Lung (tissue), 12 donors: ENCODE results near the gene SULT1A2. TPM values are rescaled to one million over a fixed set of nuclear protein-coding genes. Genes with fewer than 3 reads are reported as not detected.
A peak's percentile ranks its signal among the peaks of the same experiment; 100 is the strongest.

Experiments
- ATAC-seq: fragments of 200-7000 bp; cut with Tn5 transposase; one replicate; pipeline ENCODE4 v1.9.1; 2020; ENCODE audit warnings: moderate number of reproducible peaks; ENCODE audit not compliant: insufficient read depth, low FRiP score
- DNase-seq, 3 donors: peaks; one replicate each; pipeline ENCODE4 v3.0.0-alpha.2; 2013 to 2017
- H3K27ac ChIP-seq, 2 donors: one replicate each; pipeline ENCODE4 v1.5.1; 2013; ENCODE audit warnings: mild to moderate bottlenecking in 2 of 2, moderate library complexity in 2 of 2, control low read depth in 1 of 2, inconsistent platforms in 1 of 2, low read depth in 1 of 2, low read length in 1 of 2
- H3K27me3 ChIP-seq, 3 donors: one replicate each; pipeline ENCODE4 v1.5.1; 2013; ENCODE audit warnings: low read length in 2 of 3; ENCODE audit not compliant: control insufficient read depth in 3 of 3, insufficient read depth in 3 of 3
- H3K36me3 ChIP-seq, 4 donors: one replicate each; pipeline ENCODE4 v1.5.1; 2013; ENCODE audit warnings: low read length in 4 of 4, mild to moderate bottlenecking in 1 of 4, moderate library complexity in 1 of 4; ENCODE audit not compliant: control insufficient read depth in 4 of 4, insufficient read depth in 4 of 4
- H3K4me1 ChIP-seq, 5 donors: one replicate each; pipeline ENCODE4 v1.5.1; 2013; ENCODE audit warnings: low read length in 5 of 5, mild to moderate bottlenecking in 2 of 5, moderate library complexity in 1 of 5; ENCODE audit not compliant: control insufficient read depth in 5 of 5, insufficient read depth in 5 of 5
- H3K4me3 ChIP-seq: one replicate; pipeline ENCODE4 v1.5.1; 2013; ENCODE audit warnings: mild to moderate bottlenecking, control low read depth, moderate library complexity
- H3K9ac ChIP-seq, 2 donors: one replicate each; pipeline ENCODE4 v1.5.1; 2013; ENCODE audit warnings: low read length in 2 of 2, control low read depth in 1 of 2; ENCODE audit not compliant: insufficient read depth in 1 of 2
- H3K9me3 ChIP-seq, 4 donors: one replicate each; pipeline ENCODE4 v1.5.1; 2013; ENCODE audit warnings: low read length in 3 of 4, mild to moderate bottlenecking in 1 of 4, moderate library complexity in 1 of 4; ENCODE audit not compliant: control insufficient read depth in 4 of 4, insufficient read depth in 3 of 4
- WGBS, 2 donors: extraction: QIAGEN DNeasy Blood & Tissue Kit; methylation state at CpG; one replicate each; pipeline ENCODE4 v1.1.7; 2013; 5-methylcytosine and 5-hydroxymethylcytosine counted together
- polyA plus RNA-seq, 2 donors: library from polyadenylated mRNA; stranded (reverse); fragments of 200-250 nt; gene quantifications; one replicate each; pipeline ENCODE4 v1.2.1, GENCODE V29; 2013
- total RNA-seq, 2 donors: library from RNA; depleted of rRNA in 1 of 2; stranded (reverse); fragments of >200 nt in 1 of 2; gene quantifications; one replicate each; pipeline ENCODE4 v1.2.1, GENCODE V29; 2014 to 2021
- TF ChIP-seq, protein P1 (sequence below): IDR thresholded peaks from 2 replicates; pipeline ENCODE4 v1.5.1; 2012; ENCODE audit warnings: mild to moderate bottlenecking; ENCODE audit errors: control extremely low read depth, extremely low read depth
- donor health status: control.
- donor health status: control.
- donor health status: Bipolar disorder and iron deficiency.
- donor health status: healthy.
- donor health status: DM: yes; HTN: yes; CAD: no.

Gene SULT1A2
- total and polyA plus RNA-seq, 4 donors, result 3.7 to 14.2 (median 6.1) TPM

- DNase-seq (peak; percentile 94 to 97 (median 97)), ATAC-seq (peak; percentile 90)
- H3K4me3 ChIP-seq, result peak within 1 kb of the TSS; percentile 72
- peaks cover 3 to 9% (median 8%) of the 10 kb centered on the region in 4 donors for H3K36me3 ChIP-seq
- 1 to 2% methylated on average over 67 to 88 of the region's 88 CpGs for WGBS, 2 donors
- peak within 1 kb of the TSS; percentile 97 to 100 for H3K27ac ChIP-seq
- peak within 1 kb of the TSS in 1 of 2 donors; percentile 90 for H3K9ac ChIP-seq
- no peaks in the 10 kb centered on the region for H3K27me3 ChIP-seq
- TF ChIP-seq, protein P1, sequence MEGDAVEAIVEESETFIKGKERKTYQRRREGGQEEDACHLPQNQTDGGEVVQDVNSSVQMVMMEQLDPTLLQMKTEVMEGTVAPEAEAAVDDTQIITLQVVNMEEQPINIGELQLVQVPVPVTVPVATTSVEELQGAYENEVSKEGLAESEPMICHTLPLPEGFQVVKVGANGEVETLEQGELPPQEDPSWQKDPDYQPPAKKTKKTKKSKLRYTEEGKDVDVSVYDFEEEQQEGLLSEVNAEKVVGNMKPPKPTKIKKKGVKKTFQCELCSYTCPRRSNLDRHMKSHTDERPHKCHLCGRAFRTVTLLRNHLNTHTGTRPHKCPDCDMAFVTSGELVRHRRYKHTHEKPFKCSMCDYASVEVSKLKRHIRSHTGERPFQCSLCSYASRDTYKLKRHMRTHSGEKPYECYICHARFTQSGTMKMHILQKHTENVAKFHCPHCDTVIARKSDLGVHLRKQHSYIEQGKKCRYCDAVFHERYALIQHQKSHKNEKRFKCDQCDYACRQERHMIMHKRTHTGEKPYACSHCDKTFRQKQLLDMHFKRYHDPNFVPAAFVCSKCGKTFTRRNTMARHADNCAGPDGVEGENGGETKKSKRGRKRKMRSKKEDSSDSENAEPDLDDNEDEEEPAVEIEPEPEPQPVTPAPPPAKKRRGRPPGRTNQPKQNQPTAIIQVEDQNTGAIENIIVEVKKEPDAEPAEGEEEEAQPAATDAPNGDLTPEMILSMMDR, result peak; percentile 1
- H3K9me3 ChIP-seq, result no peaks in the 10 kb centered on the region
- peaks cover 0 to 6% (median 4%) of the 10 kb centered on the region in 5 donors for H3K4me1 ChIP-seq
Observed at GRCh38 chr16:28553776-28554633, 42.8 kb downstream of the SULT1A2 start, which contains the start of gene SGF29. SGF29 (plus strand) TSS chr16:28553920; CDS start chr16:28581070, 27,150 bp downstream.

DNA sequence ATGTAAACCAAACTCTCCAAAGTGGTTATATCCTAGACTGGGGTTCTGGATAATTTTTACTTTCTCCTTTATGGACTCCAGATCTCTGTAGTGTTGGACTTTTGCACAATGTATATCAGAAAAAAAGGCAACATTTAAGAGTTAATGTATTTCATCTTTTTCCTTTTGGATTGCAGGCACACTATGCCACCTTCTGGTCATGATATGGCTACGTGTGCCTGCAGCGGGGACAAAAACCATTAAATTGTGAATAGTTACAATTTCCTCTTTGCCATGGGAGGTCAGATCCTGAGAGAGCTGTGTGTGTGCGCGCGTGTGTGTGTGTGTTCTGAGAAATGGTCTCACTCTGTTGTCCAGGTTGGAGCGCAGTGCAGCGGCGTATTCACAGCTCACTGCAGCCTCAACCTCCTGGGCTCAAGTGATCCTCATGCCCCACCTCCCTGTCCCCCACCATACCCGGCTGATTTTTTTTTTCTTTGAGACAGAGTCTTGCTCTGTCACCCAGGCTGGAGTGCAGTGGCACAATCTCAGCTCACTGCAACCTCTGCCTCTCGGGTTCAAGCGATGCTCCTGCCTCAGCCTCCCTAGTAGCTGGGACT is 47.5 kb downstream of the SULT1A2 start:
- H3K9ac ChIP-seq, result no peak overlapping the region
- ATAC-seq, result no peak

DNA sequence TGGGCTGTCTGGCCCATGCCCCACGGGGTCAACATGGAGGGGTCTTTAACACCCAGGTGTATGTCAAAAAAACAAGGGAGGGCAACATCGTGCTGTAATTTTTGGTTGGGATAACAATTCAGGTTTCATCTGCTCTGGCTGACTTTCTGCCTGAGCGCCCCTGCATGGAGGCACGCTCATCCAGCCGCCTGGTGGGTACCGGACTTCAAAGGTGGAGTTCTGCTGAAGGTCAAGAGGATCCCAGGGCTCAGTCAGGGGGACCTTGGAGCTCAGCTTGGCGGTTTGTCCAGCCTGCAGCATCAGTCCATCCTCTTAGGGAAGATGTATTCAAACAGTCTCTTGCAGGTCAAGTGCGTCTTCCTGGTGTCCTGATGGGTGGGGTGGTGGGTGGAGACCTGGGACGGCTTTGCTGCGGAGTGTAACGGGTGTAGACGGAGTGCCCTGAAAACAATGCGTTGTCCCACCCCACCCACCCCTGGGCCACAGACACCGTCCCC is 48.5 kb downstream of the SULT1A2 start:
- Histone ChIP-seq H3K4me1 (no peaks in the 10 kb centered on the region), H3K9me3 (no peaks in the 10 kb centered on the region), H3K36me3 (no peaks in the 10 kb centered on the region), H3K4me3 (no peak overlapping the region), H3K9ac (no peak overlapping the region), H3K27me3 (no peaks in the 10 kb centered on the region), H3K27ac (no peak overlapping the region)
- DNase-seq, result no peak
- TF ChIP-seq, protein P1, result no peak
- 72 to 85% methylated on average over 14 of the region's 14 CpGs for WGBS, 2 donors
- ATAC-seq, result no peak

More for the DNA sequence above, 47.5 kb downstream of the SULT1A2 start:
- H3K4me3 ChIP-seq, result no peak overlapping the region
- H3K36me3 ChIP-seq, result no peaks in the 10 kb centered on the region
- H3K27me3 ChIP-seq, result no peaks in the 10 kb centered on the region
- H3K4me1 ChIP-seq, result peaks cover 0 to under 1% (median under 1%) of the 10 kb centered on the region in 5 donors
- WGBS, 2 donors, result 39 to 43% methylated on average over 11 of the region's 11 CpGs
- TF ChIP-seq, protein P1, result peak; percentile 58
- no peaks in the 10 kb centered on the region for H3K9me3 ChIP-seq
- H3K27ac ChIP-seq, result no peak overlapping the region
- peak in 2 of 3 donors; percentile 54 to 57 for DNase-seq
